DMS 273 (cell line): Measurements from ENCODE around the gene CXorf58.

Source experiments
- DNase-seq: peaks from one replicate; lab custom pipeline; 2025; ENCODE audit not compliant: unreplicated experiment; lab: John Stamatoyannopoulos, UW

Gene CXorf58

DNA sequence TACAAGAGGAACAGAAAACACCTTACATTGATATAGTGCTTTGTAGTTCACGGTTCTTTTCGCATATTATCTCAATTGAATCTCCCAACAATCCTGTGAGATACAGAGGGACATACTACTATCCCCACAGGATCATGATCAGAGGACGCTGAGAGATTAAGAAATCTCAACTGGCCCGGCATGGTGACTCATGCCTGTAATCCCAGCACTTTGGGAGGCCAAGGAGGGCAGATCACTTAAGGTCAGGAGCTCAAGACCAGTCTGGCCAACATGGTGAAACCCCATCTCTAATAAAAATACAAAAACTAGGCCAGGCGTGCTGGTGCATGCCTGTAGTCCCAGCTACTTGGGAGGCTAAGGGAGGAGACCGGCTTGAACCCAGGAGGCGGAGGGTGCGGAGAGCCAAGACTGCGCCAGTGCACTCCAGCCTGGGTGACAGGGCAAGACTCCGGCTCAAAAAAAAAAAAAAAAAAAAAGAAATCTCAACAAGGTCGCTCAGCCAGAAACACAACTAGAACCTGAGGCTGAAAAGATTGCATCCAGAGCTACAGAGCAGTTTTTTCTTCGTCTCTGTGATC is 7.5 kb upstream of the CXorf58 start:
- no peak for DNase-seq

DNA sequence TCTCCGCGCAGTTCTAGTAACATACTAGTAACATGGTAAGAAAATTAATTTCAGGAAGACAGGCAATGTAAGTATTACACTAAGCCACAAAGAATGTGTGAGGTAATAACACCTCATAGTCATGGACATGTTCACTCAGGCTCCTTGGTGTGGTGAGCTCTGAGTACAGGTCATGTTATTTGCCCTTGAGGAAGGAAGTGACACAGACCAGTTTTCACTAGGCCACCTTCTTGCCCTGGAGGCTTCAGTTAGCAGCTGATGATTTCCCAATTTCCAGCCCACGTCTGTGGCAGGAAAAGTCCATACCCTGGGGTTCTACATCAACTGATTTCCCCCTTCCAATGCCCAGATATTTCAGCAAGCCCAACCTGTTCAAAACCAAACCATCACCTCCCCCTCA is 6.7 kb upstream of the CXorf58 start:
- no peak for DNase-seq

DNA sequence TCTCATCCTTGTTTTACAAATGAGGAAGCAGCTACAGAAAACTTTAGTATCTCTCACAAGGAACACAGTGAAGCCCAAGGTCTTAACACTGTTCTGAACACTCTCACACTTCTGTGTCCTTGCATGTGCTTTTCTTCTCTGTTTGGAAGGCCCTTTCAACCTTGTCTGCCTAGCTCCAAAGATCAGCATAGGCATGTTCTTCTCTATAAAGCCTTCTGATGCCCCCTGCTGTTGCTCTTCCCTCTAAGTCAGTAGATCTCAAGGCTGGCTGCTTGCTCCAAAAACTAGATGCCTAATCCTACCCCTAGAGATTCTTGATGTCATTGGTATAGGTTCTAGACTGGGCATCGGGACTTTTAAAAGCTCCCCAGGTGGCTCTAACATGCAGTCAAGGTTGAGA is 6.0 kb upstream of the CXorf58 start:
- DNase-seq, result peak; percentile 78

DNA sequence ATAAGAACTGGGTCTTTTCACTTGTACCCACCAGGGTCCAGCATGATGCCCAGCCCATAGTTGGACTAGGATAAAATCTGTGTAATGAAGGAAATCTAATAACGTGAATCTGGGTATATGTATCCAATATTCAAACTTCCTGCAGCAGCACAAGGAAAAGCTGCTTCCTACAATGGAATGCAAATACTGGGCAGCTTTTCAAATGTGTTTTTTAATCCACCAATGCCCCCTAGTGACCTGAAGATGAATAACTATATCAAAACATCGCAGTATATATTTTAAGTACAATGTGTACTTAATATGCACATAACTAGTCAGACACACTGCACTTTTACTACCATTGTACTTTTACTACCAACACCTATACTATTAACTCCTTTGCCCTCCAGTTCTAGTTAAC is 5.4 kb upstream of the CXorf58 start:
- DNase-seq, result peak; percentile 78

DNA sequence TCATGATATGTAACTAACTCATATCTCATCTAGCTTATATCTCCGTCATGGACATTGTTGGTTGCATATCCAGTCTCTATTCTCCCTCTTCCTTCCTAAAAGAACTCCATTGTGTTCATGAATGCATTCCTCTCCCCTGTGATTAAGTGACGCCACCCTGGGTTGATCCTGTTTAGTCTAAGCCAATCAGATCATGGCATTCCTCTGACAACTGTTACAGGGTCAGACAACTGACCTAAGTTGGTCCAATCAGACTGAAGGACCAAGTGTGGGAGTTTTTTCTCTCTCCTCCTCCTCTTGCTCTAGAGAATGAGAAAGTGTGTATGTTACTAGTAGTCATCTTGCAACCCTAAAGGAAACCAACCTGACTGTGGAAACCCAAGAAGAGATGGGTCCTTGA is 3.7 kb upstream of the CXorf58 start:
- no peak for DNase-seq

DNA sequence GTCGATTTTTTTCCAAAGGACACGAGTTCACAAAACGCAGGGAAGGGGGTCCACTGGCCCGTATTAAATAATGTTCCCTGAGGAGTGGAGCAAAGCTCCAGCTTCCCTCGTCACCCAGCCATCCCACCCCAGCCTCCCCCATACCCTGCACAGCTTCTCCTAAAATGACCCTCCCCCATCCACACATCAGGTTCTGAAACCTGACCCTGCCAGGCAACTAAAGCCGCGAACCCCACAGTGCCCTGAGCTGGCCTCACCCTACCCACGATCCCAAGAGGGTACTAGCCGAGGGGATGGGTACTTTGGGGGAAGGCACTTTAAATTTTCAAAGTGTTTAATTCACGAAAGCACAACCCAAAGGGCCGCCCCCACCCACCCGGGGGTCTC is 702 bp upstream of the CXorf58 start:
- DNase-seq, result peak; percentile 71

DNA sequence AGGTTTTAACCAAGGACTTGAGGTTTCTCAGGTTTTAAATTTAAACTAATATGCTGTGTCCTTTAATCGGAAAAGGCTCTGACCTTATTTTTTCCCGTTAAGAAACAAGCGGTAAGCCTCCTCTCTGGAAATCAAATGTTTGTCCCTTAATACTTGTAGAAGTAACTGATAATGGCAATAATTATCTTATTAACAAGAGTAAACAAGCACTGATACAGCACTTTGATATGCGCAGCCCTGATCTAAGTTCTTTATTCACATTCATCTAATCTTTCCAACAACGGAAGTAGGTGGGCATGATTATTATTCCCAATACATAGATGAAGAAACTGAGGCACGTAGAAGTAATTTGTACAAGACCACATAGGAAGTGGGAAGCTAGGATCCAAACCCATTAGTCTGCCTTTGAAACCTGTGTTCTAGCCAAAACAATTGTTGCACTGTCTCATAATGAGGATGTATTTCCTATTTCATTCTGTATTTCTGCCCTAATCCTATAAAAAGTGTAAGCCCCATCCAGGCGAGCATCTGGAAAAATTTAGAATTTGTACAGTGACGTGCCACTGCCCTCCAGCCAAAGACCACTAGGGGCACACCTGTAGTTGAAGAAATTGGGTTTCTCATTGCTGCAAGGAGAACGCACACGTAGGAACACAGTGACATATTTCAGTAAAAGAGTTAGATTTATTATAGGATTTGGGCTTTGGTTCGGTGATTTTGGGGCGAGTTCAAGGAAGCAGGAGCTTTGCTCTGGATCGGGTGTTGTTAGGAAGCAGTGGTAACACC is 606 bp downstream of the CXorf58 start:
- DNase-seq, result peak; percentile 45

DNA sequence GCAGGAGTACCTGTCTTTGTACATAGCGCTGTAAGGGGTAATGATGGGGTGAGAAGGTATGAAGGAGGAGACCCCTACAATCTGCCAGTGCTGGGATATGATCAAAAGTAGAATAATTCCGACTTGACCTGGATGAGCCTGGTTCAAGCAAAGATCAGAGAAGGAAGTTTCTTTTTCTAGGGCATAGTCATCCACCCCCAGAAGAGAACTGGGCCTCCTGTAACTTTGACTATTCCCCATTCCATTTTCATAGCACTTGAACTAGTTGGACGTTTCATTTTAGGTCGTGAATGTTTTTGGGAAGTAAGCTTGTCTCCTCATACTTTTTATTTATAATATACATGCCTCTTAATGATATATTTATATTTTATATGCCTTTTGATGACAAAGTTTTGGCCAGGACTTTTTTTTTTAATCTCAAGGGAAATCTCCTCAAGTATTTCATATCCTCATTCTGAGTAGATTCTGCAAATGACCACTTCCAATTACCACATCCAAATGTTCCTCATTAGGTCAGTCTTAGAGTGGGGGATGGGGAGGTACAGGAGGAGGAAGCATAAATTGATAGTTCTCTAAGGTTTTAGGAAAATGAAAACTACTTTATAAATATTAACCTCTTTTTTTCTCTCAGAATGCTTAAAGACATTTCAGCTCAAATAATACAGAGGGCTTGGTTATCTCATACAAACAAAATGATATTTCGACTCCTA is 3.5 kb downstream of the CXorf58 start:
- no peak for DNase-seq

DNA sequence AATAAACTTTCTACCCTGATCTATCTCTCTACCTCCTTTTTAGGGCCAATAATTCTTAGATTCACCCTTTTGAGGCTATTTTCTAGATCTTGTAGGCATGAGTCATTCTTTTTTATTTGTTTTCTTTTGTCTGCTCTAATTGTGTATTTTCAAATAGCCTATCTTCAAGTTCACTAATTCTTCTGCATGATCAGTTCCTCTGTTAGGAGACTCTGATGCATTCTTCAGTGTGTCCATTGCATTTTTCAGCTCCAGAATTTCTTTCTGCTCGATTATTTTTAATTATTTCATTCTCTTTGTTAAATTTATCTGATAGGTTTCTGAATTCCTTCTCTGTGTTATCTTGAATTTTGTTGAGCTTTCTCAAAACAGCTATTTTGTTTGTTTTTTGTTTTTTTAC is 11.3 kb downstream of the CXorf58 start:
- no peak for DNase-seq

DNA sequence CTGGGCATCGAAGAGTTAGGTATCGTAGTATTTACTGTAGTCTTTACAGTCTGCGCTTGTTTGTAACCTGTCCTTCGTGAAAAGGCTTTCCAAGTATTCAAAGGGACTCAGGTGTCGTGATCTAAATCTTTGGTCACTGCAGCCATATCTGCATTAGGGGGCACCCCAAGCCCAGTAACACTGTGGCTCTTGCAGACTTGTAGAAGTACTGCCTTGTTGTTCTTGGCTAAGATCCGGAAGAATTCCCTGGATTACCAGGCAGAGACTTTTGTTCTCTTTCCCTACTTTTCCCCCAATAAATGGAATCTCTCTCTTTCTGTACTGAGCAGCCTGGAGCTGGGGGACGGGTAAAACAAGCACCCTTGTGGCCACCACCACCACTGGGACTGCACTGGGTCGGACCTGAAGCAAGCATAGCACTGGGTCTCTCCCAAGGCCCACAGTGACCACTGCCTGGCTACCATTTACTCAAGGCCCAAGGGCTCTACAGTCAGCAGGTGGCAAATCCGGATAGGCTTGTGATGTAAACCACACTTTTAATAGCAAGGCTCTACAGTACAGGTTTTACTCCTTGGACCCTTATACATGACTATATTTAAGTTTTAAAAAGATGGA is 12.0 kb downstream of the CXorf58 start:
- no peak for DNase-seq

DNA sequence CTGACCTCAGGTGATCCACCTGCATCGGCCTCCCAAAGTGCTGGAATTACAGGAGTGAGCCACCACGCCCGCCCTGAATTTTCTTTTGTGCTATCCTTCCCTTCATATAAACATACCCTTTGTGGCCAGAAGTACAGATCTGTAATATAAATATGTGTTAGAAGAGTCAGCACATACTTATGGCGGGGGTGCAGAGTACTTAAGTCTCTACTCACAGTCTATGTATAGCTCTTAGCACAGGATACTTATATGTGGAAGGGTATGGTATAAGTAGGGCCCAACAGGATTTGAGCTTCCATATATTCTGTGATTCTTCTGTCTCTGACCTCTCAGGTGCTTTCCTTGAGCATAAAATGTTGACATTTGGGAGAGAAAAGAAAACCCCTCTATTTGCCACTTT is 18.2 kb downstream of the CXorf58 start:
- no peak for DNase-seq

DNA sequence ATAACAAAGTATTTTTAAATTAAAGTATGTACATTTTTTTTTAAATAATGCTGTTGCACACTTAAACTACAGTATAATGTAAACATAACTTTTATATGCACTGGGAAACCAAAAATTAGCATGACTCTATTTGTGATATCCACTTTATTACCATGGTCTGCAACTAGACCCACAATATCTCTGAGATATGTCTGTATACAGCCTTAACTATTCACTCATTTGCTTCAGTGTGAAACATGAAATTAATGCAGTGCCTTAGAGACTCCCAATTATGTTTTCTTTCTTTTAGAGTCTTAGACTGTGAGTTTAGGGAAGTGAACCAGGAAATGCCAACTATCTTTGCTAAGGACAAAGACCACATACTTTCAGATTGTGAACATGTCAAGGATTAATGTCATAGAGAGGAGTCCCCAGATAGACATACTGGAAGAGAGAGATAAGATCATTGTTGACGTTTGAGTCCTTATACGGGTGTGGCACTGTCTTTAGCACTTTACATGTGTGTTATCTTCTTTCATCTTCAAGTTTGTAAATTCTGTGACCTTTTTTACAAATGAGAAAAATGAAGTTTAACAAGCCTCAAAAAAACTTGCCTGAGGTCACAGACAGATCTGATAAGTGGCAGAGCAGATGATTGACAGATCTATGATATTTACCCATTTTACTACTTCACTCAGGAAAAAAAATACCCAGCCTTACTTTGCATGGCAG is 23.2 kb downstream of the CXorf58 start:
- DNase-seq, result no peak

DNA sequence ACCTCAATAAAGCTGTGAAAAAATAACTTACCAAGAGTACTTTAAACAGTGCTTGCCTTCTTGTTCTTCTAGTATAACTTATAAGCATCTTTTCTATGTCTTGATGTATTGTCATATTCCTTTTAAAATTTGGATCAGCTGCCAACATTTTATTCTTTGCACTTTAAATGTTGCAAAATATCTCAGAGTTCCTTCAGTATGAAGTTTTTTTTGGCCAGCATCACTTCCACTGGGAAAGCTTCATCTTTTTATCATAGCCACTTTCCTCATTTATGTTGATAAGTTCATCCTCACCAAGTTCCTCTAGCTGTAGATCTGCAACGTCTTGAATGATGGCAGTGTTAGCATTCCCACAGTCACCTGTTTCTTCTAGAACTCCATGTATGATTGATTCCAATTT is 24.2 kb downstream of the CXorf58 start:
- DNase-seq, result no peak

DNA sequence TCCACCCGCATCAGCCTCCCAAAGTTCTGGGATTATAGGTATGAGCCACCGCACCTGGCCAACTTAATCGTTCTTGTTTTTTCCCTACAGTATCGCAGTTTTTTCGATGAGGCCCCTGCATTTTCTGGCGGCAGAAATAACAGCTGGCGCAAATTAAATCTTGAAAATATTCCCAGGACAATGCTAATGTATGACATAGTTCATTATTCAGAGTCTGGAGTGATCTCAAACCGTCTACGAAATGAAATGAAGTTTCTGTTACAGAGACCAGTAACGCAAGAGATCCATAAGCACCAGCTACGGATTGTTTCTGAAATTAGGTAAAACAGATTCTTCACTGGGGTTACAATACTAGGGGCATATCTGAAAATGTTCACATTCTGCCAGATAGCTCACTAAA is 27.3 kb downstream of the CXorf58 start:
- peak; percentile 65 for DNase-seq

DNA sequence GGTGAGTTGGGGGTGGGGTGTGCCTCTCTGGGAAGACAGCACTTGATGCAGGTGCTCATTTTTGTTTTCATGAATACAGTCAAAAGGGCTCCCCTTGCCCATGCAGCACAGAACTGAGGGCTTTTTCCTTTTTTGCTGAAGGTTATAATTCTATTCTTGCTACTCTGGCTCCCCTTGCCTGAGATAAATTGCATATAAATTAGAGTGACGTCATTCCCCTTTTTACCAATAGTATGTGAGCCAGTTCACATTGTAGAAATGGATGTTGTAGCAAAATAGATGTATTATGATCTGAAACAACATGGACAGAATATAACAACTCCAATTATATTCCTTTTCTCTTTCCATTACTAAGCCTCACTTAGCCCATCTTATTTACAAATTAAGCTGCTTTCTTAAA is 28.4 kb downstream of the CXorf58 start:
- DNase-seq, result peak; percentile 60

DNA sequence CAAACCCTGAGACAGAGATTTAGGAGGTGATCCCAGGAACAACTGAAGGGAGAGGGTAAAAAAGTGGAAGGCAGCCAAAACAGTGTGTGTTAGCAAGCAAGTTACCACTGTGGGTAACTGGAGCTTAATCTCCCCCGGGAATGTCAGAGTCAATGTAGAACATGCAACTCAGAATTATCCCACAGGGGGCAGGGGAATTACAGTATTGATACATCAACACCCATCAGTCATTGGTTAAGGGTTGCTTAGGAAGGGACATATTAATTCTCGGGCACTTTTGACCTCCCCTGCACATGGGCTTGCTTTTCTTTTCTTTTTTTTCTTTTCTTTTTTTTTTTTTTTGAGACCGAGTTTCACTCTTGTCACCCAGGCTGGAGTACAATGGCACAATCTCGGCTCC is 29.3 kb downstream of the CXorf58 start:
- peak; percentile 66 for DNase-seq

DNA sequence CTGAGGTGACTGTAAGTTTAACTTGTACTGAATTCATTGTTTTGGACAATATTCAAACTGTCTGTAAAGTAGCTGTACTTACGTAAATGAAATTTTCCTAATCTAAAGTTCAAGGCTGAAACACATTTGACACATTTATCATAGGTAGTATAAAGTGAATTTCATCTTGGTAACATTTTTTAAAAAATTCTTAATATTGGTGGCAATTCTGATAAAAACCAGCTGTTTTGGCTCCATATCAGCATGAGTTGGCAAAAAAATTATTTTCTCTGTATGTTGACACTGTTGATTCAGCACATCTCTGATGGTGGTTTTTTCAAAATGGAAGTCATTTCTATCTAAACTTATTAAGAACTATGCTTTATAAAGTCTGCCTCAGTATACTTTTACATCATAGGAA is 30.9 kb downstream of the CXorf58 start:
- DNase-seq, result no peak

DNA sequence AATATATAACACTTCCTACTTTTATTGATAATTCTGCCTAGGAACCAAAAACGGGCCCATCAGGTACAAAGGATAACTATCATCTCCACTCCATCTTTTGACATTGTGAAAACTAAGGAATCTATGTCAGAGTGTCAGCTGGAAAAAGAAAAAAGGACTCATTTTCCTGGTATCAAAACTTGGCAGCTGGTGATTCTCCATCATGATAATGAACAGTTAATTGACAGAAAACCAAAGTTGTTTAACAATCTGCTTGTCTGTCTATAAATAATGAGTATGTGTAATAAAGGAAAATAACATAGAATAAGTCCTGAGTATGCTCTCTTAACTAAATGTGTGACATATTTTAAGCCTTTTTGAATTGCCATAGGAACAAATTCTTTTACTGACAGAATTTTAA is 31.4 kb downstream of the CXorf58 start:
- DNase-seq, result no peak

DNA sequence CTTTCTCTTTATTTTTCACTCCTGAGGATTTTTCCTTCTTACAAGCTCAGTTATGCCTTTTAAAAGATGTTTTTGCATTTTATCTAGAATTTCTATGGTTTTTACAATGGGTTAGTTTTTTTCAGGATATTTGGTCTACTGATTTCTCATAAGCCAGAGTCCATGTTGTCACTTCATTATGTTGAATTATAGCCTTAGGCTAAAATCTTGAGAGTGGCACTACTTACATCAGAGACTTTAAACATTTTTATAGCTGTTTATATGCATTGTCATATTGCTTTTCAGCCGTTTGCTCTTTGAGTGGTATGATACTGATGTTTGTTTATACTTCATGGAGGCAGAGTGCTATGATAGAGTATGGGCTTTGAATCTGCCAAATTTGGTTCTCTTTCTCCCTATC is 36.4 kb downstream of the CXorf58 start:
- DNase-seq, result no peak

DNA sequence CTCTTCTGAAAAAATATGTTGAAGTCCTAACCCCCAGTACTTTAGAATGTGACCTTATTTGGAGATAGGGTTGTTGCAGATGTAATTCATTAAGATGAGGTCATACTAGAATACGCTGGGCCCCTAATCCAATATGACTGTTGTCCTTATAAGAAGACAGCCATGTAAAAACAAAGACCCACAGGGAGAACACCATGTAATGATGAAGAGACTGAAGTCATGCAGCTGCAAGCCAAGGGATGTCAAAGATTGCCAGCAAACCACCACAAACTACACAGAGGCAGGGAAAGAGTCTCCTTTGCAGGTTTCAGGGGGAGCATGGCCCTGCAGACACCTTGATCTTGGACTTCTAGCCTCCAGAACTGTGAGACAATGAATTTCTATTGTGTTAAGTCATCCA is 37.4 kb downstream of the CXorf58 start:
- no peak for DNase-seq

DNA sequence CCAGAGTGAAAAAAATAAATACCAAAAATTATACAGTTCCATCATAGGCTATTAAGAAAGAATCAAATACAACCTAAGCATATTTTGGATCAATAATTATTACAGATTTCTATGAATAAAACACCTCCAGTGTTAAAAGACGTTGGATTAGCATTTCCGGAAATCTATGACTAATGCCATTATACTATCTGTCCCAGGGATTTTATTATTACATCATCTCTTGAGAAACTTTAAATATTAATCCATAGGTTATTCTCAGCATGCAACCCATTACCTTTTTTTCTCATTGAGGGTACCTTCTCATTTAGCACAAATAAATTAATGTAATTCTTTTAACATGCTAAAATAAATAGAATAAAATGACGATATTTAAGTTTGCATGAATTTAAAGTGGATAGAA is 44.6 kb downstream of the CXorf58 start:
- no peak for DNase-seq
